Stimulated activated effector memory CD8-positive, alpha-beta T cell treated with anti-CD3 and anti-CD28 coated beads, Interleukin-12 subunit alpha, Interleukin-12 subunit beta, amount 100 ng/mL, for 72 hours (primary cell): Measurements from ENCODE around the gene CCDC70.
A peak's percentile ranks its signal among the peaks of the same experiment; 100 is the strongest.

Experiments
- ATAC-seq: fragments of 150-1000 bp; cut with Tn5 transposase; 2 replicates; pipeline ENCODE4 v1.10.0; 2021
- DNase-seq, 2 donors: peaks; one replicate each; pipeline ENCODE4 v3.0.0; 2021 to 2022; ENCODE audit warnings: low spot score in 2 of 2
- H3K27ac Mint-ChIP-seq: one replicate; pipeline ENCODE4 v1.8.0; 2022; ENCODE audit warnings: mild to moderate bottlenecking, mixed read lengths
- H3K36me3 Mint-ChIP-seq: one replicate; pipeline ENCODE4 v1.8.0; 2022; ENCODE audit warnings: mild to moderate bottlenecking, mixed read lengths
- H3K4me1 Mint-ChIP-seq: one replicate; pipeline ENCODE4 v1.8.0; 2022; ENCODE audit warnings: mixed read lengths
- H3K4me3 Mint-ChIP-seq: one replicate; pipeline ENCODE4 v1.8.0; 2022; ENCODE audit warnings: mild to moderate bottlenecking, mixed read lengths
- H3K9me3 Mint-ChIP-seq: one replicate; pipeline ENCODE4 v1.8.0; 2022; ENCODE audit warnings: mixed read lengths

The CCDC70 gene

GRCh38 chr13:51870616-51871015, 8.8 kb downstream of the CCDC70 start:
- H3K4me1 Mint-ChIP-seq, result no peaks in the 10 kb centered on the region
- H3K4me3 Mint-ChIP-seq, result no peak overlapping the region
- no peak for DNase-seq
- H3K9me3 Mint-ChIP-seq, result no peaks in the 10 kb centered on the region
- no peak for ATAC-seq
- no peaks in the 10 kb centered on the region for H3K36me3 Mint-ChIP-seq
- no peak overlapping the region for H3K27ac Mint-ChIP-seq

DNA sequence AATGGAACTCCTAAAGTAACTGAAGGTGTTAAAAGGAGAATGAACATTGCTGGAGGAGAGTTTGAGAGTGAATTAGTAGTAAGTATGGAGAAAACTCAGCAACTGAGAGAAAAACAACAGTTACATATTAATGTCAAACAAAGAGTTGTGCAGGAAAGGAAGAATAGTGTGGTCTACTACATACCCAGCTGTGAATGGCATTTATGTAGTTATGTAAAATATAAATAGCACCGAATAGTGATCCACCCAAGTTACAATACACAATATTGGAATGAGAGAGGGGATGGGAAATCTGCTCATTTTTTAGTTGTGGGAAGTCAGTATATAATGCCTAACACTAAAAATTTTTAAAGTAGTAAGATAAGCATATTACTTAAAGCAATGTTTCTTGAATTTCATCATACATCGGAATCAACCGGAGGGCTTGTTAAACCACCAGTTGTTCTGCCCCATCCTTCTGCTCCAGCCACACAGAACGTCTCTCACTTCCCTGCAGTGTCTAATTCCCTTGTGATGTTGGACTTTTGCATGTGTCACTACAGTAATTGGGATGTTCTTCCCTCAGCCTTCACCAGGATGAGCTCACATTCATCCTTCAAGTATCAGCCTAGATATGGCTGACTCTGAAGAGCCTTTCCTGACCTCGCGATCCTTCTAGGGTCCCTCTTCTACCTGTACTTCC, 11.5 kb downstream of the CCDC70 start:
- no peaks in the 10 kb centered on the region for H3K9me3 Mint-ChIP-seq
- ATAC-seq, result no peak
- H3K27ac Mint-ChIP-seq, result no peak overlapping the region

GRCh38 chr13:51873837-51874236, 12.1 kb downstream of the CCDC70 start:
- ATAC-seq (no peak), DNase-seq (no peak)
- Mint-ChIP-seq H3K36me3 (no peaks in the 10 kb centered on the region), H3K9me3 (no peaks in the 10 kb centered on the region), H3K4me1 (no peaks in the 10 kb centered on the region), H3K4me3 (no peak overlapping the region), H3K27ac (no peak overlapping the region)

More for the DNA sequence above, 11.5 kb downstream of the CCDC70 start:
- H3K36me3 Mint-ChIP-seq, result no peaks in the 10 kb centered on the region
- no peak overlapping the region for H3K4me3 Mint-ChIP-seq
- DNase-seq, result no peak
- H3K4me1 Mint-ChIP-seq, result no peaks in the 10 kb centered on the region

- H3K9me3 Mint-ChIP-seq, result no peaks in the 10 kb centered on the region
- ATAC-seq (no peak), DNase-seq (peak in 1 of 2 donors; percentile 28)
Measured at GRCh38 chr13:51874651-51875050, 12.9 kb downstream of the CCDC70 start.

GRCh38 chr13:51879133-51879532, 17.4 kb downstream of the CCDC70 start:
- Mint-ChIP-seq H3K36me3 (no peaks in the 10 kb centered on the region), H3K4me1 (no peaks in the 10 kb centered on the region), H3K9me3 (peaks cover 4% of the 10 kb centered on the region), H3K4me3 (no peak overlapping the region), H3K27ac (no peak overlapping the region)
- ATAC-seq, result peak; percentile 57
- peak in 1 of 2 donors; percentile 20 for DNase-seq

More at GRCh38 chr13:51874651-51875050, 12.9 kb downstream of the CCDC70 start:
- Mint-ChIP-seq H3K4me1 (no peaks in the 10 kb centered on the region), H3K4me3 (no peak overlapping the region), H3K27ac (no peak overlapping the region), H3K36me3 (no peaks in the 10 kb centered on the region)

- peaks cover 4% of the 10 kb centered on the region for H3K9me3 Mint-ChIP-seq
- ATAC-seq (no peak), DNase-seq (no peak)
- no peaks in the 10 kb centered on the region for H3K4me1 Mint-ChIP-seq
- no peak overlapping the region for H3K27ac Mint-ChIP-seq
- no peak overlapping the region for H3K4me3 Mint-ChIP-seq
- no peaks in the 10 kb centered on the region for H3K36me3 Mint-ChIP-seq
Measured at GRCh38 chr13:51881296-51881695, 19.5 kb downstream of the CCDC70 start.

DNA sequence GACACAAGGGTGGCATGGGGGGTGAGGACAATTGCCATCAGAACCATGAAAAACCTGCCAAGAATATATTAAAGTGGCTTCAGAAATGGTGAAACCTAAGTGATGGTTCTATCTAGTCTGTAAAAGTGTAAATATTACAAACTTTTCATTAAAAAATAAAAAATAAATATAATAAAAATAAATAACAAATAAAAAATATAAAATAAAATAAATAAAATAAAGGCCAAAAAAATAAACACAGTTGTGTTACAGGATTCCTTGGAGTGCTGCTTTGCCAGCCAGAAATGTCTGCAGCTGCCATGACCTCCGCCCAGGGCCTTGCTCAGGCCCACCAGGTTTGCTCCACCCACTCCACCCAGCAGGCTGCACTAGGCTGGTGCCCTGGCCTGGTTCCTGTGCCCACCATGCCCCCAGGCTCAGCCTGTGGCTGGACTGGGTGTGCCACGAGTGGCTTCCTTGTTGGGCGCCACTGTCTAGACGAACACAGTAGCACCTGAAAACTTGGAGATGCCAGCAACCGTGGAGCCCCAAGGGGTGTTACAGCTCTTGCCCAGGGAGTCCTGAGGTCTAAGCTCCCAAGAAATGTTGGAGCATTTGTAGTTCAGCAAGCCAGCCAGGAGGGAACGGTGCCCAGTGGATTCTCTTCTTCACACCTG, 20.9 kb downstream of the CCDC70 start:
- Mint-ChIP-seq H3K9me3 (peaks cover 4% of the 10 kb centered on the region), H3K4me1 (no peaks in the 10 kb centered on the region), H3K27ac (no peak overlapping the region), H3K36me3 (no peaks in the 10 kb centered on the region), H3K4me3 (no peak overlapping the region)
- DNase-seq (no peak), ATAC-seq (no peak)

- Mint-ChIP-seq H3K9me3 (peaks cover 4% of the 10 kb centered on the region), H3K4me3 (no peak overlapping the region), H3K4me1 (no peaks in the 10 kb centered on the region), H3K36me3 (no peaks in the 10 kb centered on the region), H3K27ac (no peak overlapping the region)
- DNase-seq (no peak), ATAC-seq (no peak)
Measured at GRCh38 chr13:51883226-51883600, 21.4 kb downstream of the CCDC70 start.

DNA sequence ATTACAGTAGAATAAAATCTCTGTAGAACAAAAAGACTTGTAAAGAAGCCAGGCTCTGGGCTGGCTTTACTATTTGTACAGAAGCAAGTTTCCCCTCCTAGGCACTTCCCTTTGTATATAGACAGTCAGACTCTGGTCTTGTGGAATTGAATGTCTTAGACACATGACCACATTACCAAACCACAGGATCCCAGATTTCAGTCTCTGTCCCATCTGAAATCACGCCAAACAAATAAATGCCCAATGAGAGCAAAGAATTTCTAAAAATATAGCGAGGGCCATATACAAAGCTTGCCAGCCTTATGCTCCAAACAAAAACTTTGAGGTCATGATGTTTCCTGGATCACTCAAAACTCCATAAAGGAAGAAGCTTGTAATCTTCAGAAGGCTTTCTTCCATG, 23.9 kb downstream of the CCDC70 start:
- peaks cover 4% of the 10 kb centered on the region for H3K9me3 Mint-ChIP-seq
- ATAC-seq, result no peak
- no peak overlapping the region for H3K4me3 Mint-ChIP-seq
- H3K36me3 Mint-ChIP-seq, result no peaks in the 10 kb centered on the region
- H3K4me1 Mint-ChIP-seq, result no peaks in the 10 kb centered on the region
- H3K27ac Mint-ChIP-seq, result no peak overlapping the region
- no peak for DNase-seq

DNA sequence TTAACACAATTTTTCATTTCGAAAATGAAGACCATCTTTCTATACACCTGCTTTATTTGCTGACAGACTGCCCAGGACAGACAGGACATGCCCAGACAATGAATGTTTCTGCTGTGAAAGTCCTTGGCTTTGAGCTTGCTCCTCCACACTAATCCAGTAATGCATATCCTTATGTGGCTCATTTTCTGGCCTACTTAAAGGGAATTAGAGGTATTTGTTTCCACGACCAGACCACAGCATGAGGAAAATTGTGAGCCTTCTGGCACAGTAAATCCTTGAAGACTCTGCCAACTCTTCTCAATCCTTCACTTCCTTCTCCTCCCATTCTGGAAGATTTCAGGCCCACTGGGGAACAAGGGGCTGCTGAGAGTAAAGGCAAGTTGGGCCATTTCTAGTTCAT, 25.7 kb downstream of the CCDC70 start:
- Mint-ChIP-seq H3K4me1 (no peaks in the 10 kb centered on the region), H3K27ac (no peak overlapping the region), H3K4me3 (no peak overlapping the region), H3K36me3 (no peaks in the 10 kb centered on the region), H3K9me3 (no peaks in the 10 kb centered on the region)
- no peak for DNase-seq
- ATAC-seq, result no peak

DNA sequence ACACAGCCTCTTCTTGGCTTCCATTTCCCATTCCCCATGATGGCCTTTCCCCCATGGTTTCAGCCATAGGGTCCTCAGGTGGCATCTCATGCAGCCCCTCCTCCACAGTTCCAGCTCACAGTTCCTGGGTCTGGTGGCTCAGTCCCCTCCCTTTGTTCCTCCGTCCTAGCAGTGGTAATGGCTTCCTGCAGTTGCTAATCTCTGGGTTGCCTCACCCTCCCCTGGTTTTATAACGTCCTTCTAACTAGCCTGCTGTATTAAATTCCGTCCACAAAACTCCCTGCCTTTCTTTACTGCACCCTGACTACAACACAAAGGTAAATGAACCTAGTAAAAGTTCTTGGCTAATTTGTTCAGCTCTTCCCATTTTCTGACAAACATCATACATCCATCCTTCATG, 30.9 kb downstream of the CCDC70 start:
- DNase-seq, result no peak
- H3K4me3 Mint-ChIP-seq, result no peak overlapping the region
- no peaks in the 10 kb centered on the region for H3K4me1 Mint-ChIP-seq
- no peaks in the 10 kb centered on the region for H3K9me3 Mint-ChIP-seq
- no peaks in the 10 kb centered on the region for H3K36me3 Mint-ChIP-seq
- H3K27ac Mint-ChIP-seq, result no peak overlapping the region
- no peak for ATAC-seq

DNA sequence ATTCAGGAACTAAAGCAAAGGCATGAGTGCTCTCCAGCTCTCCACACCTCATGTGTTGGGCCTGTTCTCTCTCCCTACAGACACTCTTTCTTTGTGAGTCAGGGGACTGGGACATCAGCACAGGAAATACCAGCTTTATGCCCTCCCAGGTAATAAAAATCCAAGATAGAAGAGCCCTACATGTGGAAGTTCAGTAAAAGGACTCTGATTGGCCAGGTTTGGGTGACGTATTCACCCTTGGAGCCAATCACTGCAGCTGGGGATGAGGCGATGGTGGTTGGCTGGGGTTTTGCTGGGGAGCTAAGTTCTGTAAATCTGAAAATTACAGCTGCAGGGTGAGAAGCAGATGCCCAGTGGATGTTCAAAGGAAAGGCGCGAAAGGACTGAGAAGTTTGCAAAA, 32.5 kb downstream of the CCDC70 start:
- H3K4me3 Mint-ChIP-seq, result no peak overlapping the region
- no peak for ATAC-seq
- H3K4me1 Mint-ChIP-seq, result no peaks in the 10 kb centered on the region
- H3K9me3 Mint-ChIP-seq, result no peaks in the 10 kb centered on the region
- no peak overlapping the region for H3K27ac Mint-ChIP-seq
- DNase-seq, result no peak
- H3K36me3 Mint-ChIP-seq, result no peaks in the 10 kb centered on the region

DNA sequence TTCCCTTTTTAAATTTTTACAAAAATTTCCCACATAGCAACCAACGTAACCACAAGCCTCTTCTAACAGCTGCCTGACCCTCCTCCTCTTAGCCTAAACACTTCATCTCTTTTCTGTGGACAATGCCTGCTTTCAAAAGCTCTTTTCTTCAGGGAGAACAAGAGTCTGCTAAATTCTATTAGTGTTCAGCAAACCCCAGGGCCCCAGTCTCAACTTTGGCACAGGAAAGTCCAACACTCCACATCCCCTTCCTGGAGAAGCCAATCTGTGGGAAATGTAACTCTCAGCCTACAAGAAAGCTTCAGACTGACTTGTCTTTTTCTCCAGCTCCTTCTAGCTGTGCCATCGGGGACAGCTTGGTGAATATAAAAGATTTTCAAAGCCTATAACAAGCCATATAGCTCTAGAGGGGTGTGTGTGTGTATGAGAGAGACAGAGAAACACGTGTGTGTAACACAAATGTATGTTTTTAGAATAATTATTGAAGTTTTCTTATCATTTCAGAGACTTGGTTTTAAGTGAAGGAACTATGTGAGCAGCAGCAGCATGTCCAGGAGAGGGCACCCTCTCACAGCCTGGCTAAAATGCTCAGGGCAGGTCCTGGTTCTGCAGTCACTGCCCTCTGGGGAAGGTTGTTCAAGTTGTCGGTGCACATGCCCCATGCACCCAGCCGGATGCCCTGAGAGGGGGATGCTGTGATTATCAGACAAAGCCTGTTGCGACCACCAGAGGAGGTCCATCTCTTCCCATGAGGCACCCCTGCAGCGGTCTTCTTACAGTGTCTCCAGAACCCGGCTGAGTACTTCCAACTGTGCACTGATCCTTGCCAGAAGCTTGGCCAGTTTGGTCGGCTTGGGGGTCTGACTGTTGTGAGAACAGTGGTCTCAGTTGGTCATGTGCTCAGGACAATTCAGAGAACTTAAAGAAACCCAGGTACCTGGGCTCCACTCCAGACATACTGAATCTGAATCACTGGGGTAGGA, 34.4 kb downstream of the CCDC70 start:
- Mint-ChIP-seq H3K4me3 (no peak overlapping the region), H3K27ac (no peak overlapping the region), H3K36me3 (no peaks in the 10 kb centered on the region), H3K4me1 (no peaks in the 10 kb centered on the region), H3K9me3 (no peaks in the 10 kb centered on the region)
- ATAC-seq (peak; percentile 71), DNase-seq (peak in 1 of 2 donors; percentile 60)

DNA sequence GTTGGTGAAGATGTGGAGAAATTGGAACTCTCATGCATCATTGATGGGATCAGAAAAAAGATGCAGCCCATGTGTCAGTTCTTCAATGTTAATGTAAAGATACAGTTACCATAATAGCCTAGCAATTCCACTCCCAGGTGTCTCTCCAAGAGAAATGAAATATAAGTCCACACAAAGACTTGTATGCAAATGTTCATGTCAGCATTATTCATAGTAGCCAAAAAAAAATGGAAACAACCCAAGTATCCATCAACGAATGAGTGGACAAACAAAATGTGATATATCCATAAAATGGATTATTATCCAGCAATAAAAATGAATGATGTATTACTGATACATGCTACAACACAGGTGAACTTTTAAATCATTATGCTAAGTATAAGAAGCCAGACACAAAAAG, 38.7 kb downstream of the CCDC70 start:
- Mint-ChIP-seq H3K27ac (no peak overlapping the region), H3K9me3 (no peaks in the 10 kb centered on the region), H3K36me3 (no peaks in the 10 kb centered on the region), H3K4me3 (no peak overlapping the region), H3K4me1 (peaks cover 5% of the 10 kb centered on the region)
- ATAC-seq, result no peak
- DNase-seq, result no peak

DNA sequence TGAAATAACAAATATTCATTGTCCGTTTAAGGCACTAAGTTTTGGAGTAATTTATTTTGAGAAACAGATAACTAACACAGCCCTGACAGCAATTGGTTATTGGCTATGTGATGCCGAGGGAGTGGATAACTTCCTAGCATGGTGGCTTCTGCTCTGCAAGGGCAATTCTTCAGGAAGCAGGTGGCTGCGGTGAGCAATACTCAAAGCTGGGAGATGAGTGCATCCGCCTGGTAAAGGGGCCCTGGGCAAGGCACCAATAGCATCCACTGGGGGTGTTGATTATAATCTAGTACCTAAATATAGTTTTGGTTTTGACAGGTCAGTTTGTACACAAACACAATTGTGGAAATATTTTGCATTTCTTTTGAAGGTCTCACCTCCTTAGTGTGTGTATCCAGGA, 41.0 kb downstream of the CCDC70 start:
- DNase-seq (no peak), ATAC-seq (no peak)
- no peak overlapping the region for H3K27ac Mint-ChIP-seq
- H3K9me3 Mint-ChIP-seq, result no peaks in the 10 kb centered on the region
- H3K4me3 Mint-ChIP-seq, result no peak overlapping the region
- peaks cover 5% of the 10 kb centered on the region for H3K4me1 Mint-ChIP-seq
- no peaks in the 10 kb centered on the region for H3K36me3 Mint-ChIP-seq
